Spleen (tissue), 11 donors: ENCODE data around the gene FAM135A. TPM values are rescaled to one million over a fixed set of nuclear protein-coding genes. Genes with fewer than 3 reads are reported as not detected.

Source experiments
- DNase-seq: peaks from one replicate; pipeline ENCODE4 v3.0.0-alpha.2; 2020
- H3K27ac ChIP-seq, 8 donors: fragments of 200-600 bp; sonication (generic) in 7 of 8; 1 replicate in 4 of 8; 2 replicates in 4 of 8; pipeline versions ENCODE4 v1.5.0 to v1.8.0; 2016 to 2021; ENCODE audit warnings: inconsistent platforms in 4 of 8, mild to moderate bottlenecking in 4 of 8, moderate library complexity in 1 of 8
- H3K27me3 ChIP-seq, 7 donors: fragments of 200-600 bp; sonication (generic) in 6 of 7; replicated peaks in 1 of 7; 1 replicate in 4 of 7; 2 replicates in 3 of 7; pipeline versions ENCODE4 v1.5.0 to v1.8.0; 2016 to 2021; ENCODE audit warnings: inconsistent platforms in 3 of 7, mild to moderate bottlenecking in 1 of 7
- H3K36me3 ChIP-seq, 6 donors: fragments of 200-600 bp; sonication (generic) in 5 of 6; 1 replicate in 4 of 6; 2 replicates in 2 of 6; pipeline versions ENCODE4 v1.5.0 to v1.8.0; 2016 to 2021; ENCODE audit warnings: inconsistent platforms in 2 of 6
- H3K4me1 ChIP-seq, 6 donors: fragments of 200-600 bp; sonication (generic) in 5 of 6; 1 replicate in 3 of 6; 2 replicates in 3 of 6; pipeline versions ENCODE4 v1.5.0 to v1.8.0; 2016 to 2021; ENCODE audit warnings: inconsistent platforms in 3 of 6
- H3K4me3 ChIP-seq, 8 donors: fragments of 200-600 bp; sonication (generic) in 7 of 8; 1 replicate in 4 of 8; 2 replicates in 4 of 8; pipeline versions ENCODE4 v1.5.0 to v1.8.0; 2016 to 2021; ENCODE audit warnings: inconsistent platforms in 4 of 8, mild to moderate bottlenecking in 4 of 8, moderate library complexity in 2 of 8
- H3K9me3 ChIP-seq, 8 donors: fragments of 200-600 bp; sonication (generic) in 7 of 8; 1 replicate in 4 of 8; 2 replicates in 4 of 8; pipeline versions ENCODE4 v1.5.0 to v1.8.0; 2016 to 2021; ENCODE audit warnings: inconsistent platforms in 4 of 8
- CTCF ChIP-seq, 11 experiments: fragments of 200-600 bp in 7 of 11; fragments of 450-650 bp in 4 of 11; sonication (generic) in 4 of 11; IDR thresholded peaks in 8 of 11; conservative IDR thresholded peaks in 3 of 11; 1 replicate in 7 of 11; 2 replicates in 4 of 11; pipeline versions ENCODE4 v1.4.0 to v1.8.0; 2016 to 2021; ENCODE audit warnings: antibody characterized with exemption in 11 of 11, inconsistent platforms in 4 of 11, mild to moderate bottlenecking in 1 of 11
- POLR2A ChIP-seq, 3 donors: fragments of 450-650 bp; IDR thresholded peaks; one replicate each; pipeline ENCODE4 v1.5.1; 2017; ENCODE audit warnings: antibody characterized with exemption in 3 of 3, mild to moderate bottlenecking in 1 of 3
- POLR2AphosphoS5 ChIP-seq, 3 donors: sonication (generic); formaldehyde crosslinking; IDR thresholded peaks; one replicate each; pipeline ENCODE4 v1.5.1; 2017; ENCODE audit warnings: antibody characterized with exemption in 3 of 3
- WGBS, 5 donors: extraction: QIAGEN DNeasy Blood & Tissue Kit in 3 of 5; methylation state at CpG; one replicate each; pipeline versions ENCODE4 v1.1.5 to v1.1.7; 2013 to 2018; 5-methylcytosine and 5-hydroxymethylcytosine counted together
- intact Hi-C: fragments of 100-400 bp; cut with DNase I; formaldehyde crosslinking; loops from one replicate; pipeline ENCODE4 v1.15.0; 2023; ENCODE audit warnings: low total_unique reads
- polyA plus RNA-seq, 3 donors: library from polyadenylated mRNA; stranded (reverse); fragments of 200-250 nt; gene quantifications; one replicate each; pipeline ENCODE4 v1.2.1, GENCODE V29; 2013
- total RNA-seq, 7 donors: library from RNA; depleted of rRNA in 3 of 7; stranded (reverse); fragments of >200 nt in 3 of 7; fragmentation: NEBNext Ultra II Directional in 4 of 7; extraction: Animal tissue kit (Norgen Biotek cat#: 25700) in 4 of 7; gene quantifications; one replicate each; pipeline versions ENCODE4 v1.1.0 to v1.2.1, GENCODE V29; 2016 to 2021
- donor health status: healthy with polysubstance abuse.
- donor health status: DM: no; HTN: no; CAD: no; lungs with moderate emphysema.
- donor health status: DM: no; HTN: no; CAD: no.
- donor health status: Bipolar disorder and iron deficiency.
- donor health status: healthy.
- donor health status: DM: no; HTN: no; CAD: no.
- donor health status: DM: yes; HTN: yes; CAD: no.

Gene FAM135A
- total and polyA plus RNA-seq, 10 donors: 7.6 to 33.0 (median 17.8) TPM

- Histone ChIP-seq H3K4me3 (no peak overlapping the region), H3K27ac (no peak overlapping the region), H3K4me1 (peaks cover 0 to 3% (median 0%) of the 10 kb centered on the region in 6 donors), H3K27me3 (no peaks in the 10 kb centered on the region), H3K36me3 (no peaks in the 10 kb centered on the region), H3K9me3 (no peaks in the 10 kb centered on the region)
- no peak for TF ChIP-seq CTCF (IDR thresholded peaks at IDR 0.05 in 8 of 11, conservative IDR thresholded peaks at IDR 0.05 in 3 of 11)
- no peak for TF ChIP-seq POLR2AphosphoS5 (IDR thresholded peaks at IDR 0.05)
- no peak for TF ChIP-seq POLR2A (IDR thresholded peaks at IDR 0.05)
- DNase-seq: no peak
- intact Hi-C loops: loop anchor here (5.0 kb wide), 1 partner anchor 317 kb away; no protein-coding TSS in a partner anchor
- WGBS, 5 donors: 84 to 90% (median 84%) methylated on average over 4 of the region's 4 CpGs
Measured at GRCh38 chr6:70370496-70370895, 42.8 kb upstream of the FAM135A start.

GRCh38 chr6:70371454-70372105 is 41.7 kb upstream of the FAM135A start:
- intact Hi-C loops: loop anchor here (5.0 kb wide), 1 partner anchor 316 kb away; no protein-coding TSS in a partner anchor
- Histone ChIP-seq H3K36me3 (no peaks in the 10 kb centered on the region), H3K27me3 (no peaks in the 10 kb centered on the region), H3K4me3 (no peak overlapping the region), H3K27ac (no peak overlapping the region), H3K4me1 (peaks cover 0 to 3% (median 0%) of the 10 kb centered on the region in 6 donors), H3K9me3 (no peaks in the 10 kb centered on the region)
- no peak for TF ChIP-seq POLR2A (IDR thresholded peaks at IDR 0.05)
- TF ChIP-seq CTCF (IDR thresholded peaks at IDR 0.05 in 8 of 11, conservative IDR thresholded peaks at IDR 0.05 in 3 of 11): peak; percentile 8 to 75 (median 56)
- WGBS, 5 donors: 9 to 28% (median 18%) methylated on average over 1 of the region's 1 CpG
- DNase-seq: no peak

DNA sequence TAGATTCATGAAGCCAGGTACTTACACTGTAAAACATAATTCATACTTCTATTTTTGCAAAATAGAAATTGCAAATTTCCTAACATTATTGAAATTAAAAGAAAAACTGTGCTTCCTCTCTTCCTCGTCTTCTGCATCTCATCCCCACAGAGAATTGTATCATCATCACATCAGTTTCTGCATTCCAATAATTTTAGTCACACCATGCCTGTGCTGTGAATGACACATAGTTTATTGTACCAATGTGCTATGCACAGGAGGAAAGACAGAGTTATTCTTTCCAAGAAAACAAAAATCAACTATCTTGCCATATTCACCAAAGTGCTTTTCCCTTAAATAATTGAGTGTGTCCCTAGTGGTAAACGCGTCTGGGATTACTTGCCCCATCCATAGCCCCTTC is 38.1 kb upstream of the FAM135A start:
- Histone ChIP-seq H3K4me3 (no peak overlapping the region), H3K36me3 (no peaks in the 10 kb centered on the region), H3K27ac (no peak overlapping the region), H3K27me3 (no peaks in the 10 kb centered on the region), H3K9me3 (no peaks in the 10 kb centered on the region), H3K4me1 (no peaks in the 10 kb centered on the region)
- intact Hi-C loops: no loop called here
- 82 to 92% (median 87%) methylated on average over 3 of the region's 3 CpGs for WGBS, 5 donors
- TF ChIP-seq CTCF (IDR thresholded peaks at IDR 0.05 in 8 of 11, conservative IDR thresholded peaks at IDR 0.05 in 3 of 11) (no peak), POLR2A (IDR thresholded peaks at IDR 0.05) (no peak), POLR2AphosphoS5 (IDR thresholded peaks at IDR 0.05) (no peak)
- no peak for DNase-seq

DNA sequence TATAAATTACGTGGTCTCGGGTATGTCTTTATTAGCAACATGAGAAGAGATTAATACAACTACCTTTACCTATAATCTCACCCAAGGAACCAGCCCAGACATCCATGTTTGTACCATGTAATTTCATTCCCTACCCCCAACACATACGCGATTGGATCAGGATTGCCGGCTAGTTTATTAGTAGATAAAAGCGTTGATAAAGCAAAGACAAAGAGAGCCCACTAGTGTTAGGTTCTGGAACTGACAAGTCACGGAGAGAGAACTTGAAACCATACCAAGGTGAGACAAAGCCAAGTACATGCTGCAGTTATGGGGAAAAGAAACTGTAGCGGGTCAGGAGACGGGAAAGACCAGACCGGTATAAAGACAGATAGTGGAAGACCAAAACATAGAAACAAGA is 37.4 kb upstream of the FAM135A start:
- Histone ChIP-seq H3K9me3 (no peaks in the 10 kb centered on the region), H3K27me3 (no peaks in the 10 kb centered on the region), H3K4me1 (no peaks in the 10 kb centered on the region), H3K27ac (no peak overlapping the region), H3K4me3 (no peak overlapping the region), H3K36me3 (no peaks in the 10 kb centered on the region)
- intact Hi-C loops: no loop called here
- WGBS, 5 donors: 85 to 92% (median 87%) methylated on average over 10 of the region's 10 CpGs
- DNase-seq: no peak
- TF ChIP-seq POLR2A (IDR thresholded peaks at IDR 0.05) (no peak), CTCF (IDR thresholded peaks at IDR 0.05 in 8 of 11, conservative IDR thresholded peaks at IDR 0.05 in 3 of 11) (peak in 2 of 11 experiments; percentile 8 to 17), POLR2AphosphoS5 (IDR thresholded peaks at IDR 0.05) (no peak)
